K562 (cell line): Measurements from ENCODE around the gene CCM2. TPM values are rescaled to one million over a fixed set of nuclear protein-coding genes. Genes with fewer than 3 reads are reported as not detected.

Source experiments
- BRF1 ChIP-seq: IDR thresholded peaks from 3 replicates; pipeline ENCODE4 v1.6.1; 2011; ENCODE audit warnings: borderline replicate concordance, mild to moderate bottlenecking; ENCODE audit not compliant: insufficient read length; ENCODE audit errors: extremely low read depth
- BRF2 ChIP-seq: IDR thresholded peaks from 3 replicates; pipeline ENCODE4 v1.6.1; 2011; ENCODE audit warnings: borderline replicate concordance, mild to moderate bottlenecking; ENCODE audit not compliant: insufficient read length, insufficient read depth
- COPS2 ChIP-seq: fragments of 450-650 bp; conservative IDR thresholded peaks from 2 replicates; pipeline ENCODE4 v1.6.1; 2016; ENCODE audit warnings: mild to moderate bottlenecking, moderate library complexity
- FOXK1 ChIP-seq: sonication (generic); formaldehyde crosslinking; IDR thresholded peaks from 2 replicates; pipeline ENCODE4 v1.8.0; 2022; ENCODE audit warnings: missing genetic modification reagents, mild to moderate bottlenecking, borderline replicate concordance
- FUS ChIP-seq: fragments of 200-400 bp; formaldehyde crosslinking; optimal IDR thresholded peaks from 2 replicates; pipeline ENCODE3; 2017; ENCODE audit warnings: low read depth, low read length
- HIVEP1 ChIP-seq: fragments of 250-450 bp; sonication (Bioruptor Pico); IDR thresholded peaks from 2 replicates; pipeline ENCODE4 v1.4.0; 2020; ENCODE audit warnings: mild to moderate bottlenecking
- MITF ChIP-seq: IDR thresholded peaks from 2 replicates; pipeline ENCODE4 v1.6.1; 2014; ENCODE audit warnings: antibody characterized with exemption
- PHTF2 ChIP-seq: fragments of 250-450 bp; sonication (Bioruptor Pico); IDR thresholded peaks from 2 replicates; pipeline ENCODE4 v1.5.0; 2021; ENCODE audit warnings: mild to moderate bottlenecking
- PRPF4 ChIP-seq: fragments of 200-400 bp; formaldehyde crosslinking; IDR thresholded peaks from one replicate; pipeline ENCODE4 v1.6.1; 2017; ENCODE audit warnings: low read length, low read depth, mild to moderate bottlenecking; ENCODE audit not compliant: insufficient read depth, poor library complexity, severe bottlenecking
- SIN3B ChIP-seq: fragments of 450-650 bp; IDR thresholded peaks from 2 replicates; pipeline ENCODE4 v1.6.1; 2017; ENCODE audit warnings: low read depth, mild to moderate bottlenecking, moderate library complexity
- ZBTB11 ChIP-seq, 3 experiments: fragments of 200-800 bp in 1 of 3; fragments of 250-450 bp in 1 of 3; fragments of 450-650 bp in 1 of 3; sonication (Bioruptor Pico) in 1 of 3; sonication (Bioruptor generic) in 1 of 3; formaldehyde crosslinking in 1 of 3; IDR thresholded peaks; 2 replicates each; pipeline versions ENCODE4 v1.6.1 to v1.8.0; 2016 to 2022; ENCODE audit warnings: mild to moderate bottlenecking in 2 of 3, missing genetic modification characterization in 2 of 3, missing compliant biosample characterization in 1 of 3, moderate library complexity in 1 of 3
- ZNF644 ChIP-seq: fragments of 200-800 bp; sonication (Bioruptor generic); IDR thresholded peaks from 2 replicates; pipeline ENCODE4 v1.6.1; 2016; ENCODE audit warnings: low read depth, missing genetic modification characterization, missing compliant biosample characterization
- polyA plus RNA-seq, 8 experiments: library from polyadenylated mRNA; depleted of rRNA in 4 of 8; stranded (reverse) in 5 of 8; unstranded in 3 of 8; fragments of >200 nt; fragmentation: Nextera tagmentation in 2 of 8; fragmentation: Illumina TruSeq in 1 of 8; extraction: Ambion mirVana in 2 of 8; extraction: Trizol in 1 of 8; gene quantifications; 2 replicates each; pipeline versions ENCODE4 v1.2.1 to v1.2.3, GENCODE V29; 2011 to 2014; ENCODE audit warnings: inconsistent platforms in 1 of 8, missing spikeins in 1 of 8
- total RNA-seq, 7 experiments: library from RNA; depleted of rRNA in 6 of 7; stranded (reverse); fragments of >200 nt in 6 of 7; fragmentation: Illumina TruSeq in 2 of 7; extraction: Trizol in 2 of 7; gene quantifications; 2 replicates each; pipeline versions ENCODE4 v1.2.1 to v1.2.3, GENCODE V29; 2011 to 2021; ENCODE audit warnings: low replicate concordance in 1 of 7
- TF ChIP-seq, protein P1 (sequence below), 2 experiments: fragments of 450-650 bp in 1 of 2; sonication (generic) in 1 of 2; formaldehyde crosslinking in 1 of 2; IDR thresholded peaks in 1 of 2; conservative IDR thresholded peaks in 1 of 2; 2 replicates each; pipeline versions ENCODE4 v1.6.1 to v1.8.1; 2016 to 2023; ENCODE audit warnings: mild to moderate bottlenecking in 2 of 2, moderate library complexity in 2 of 2, inconsistent platforms in 1 of 2, missing genetic modification reagents in 1 of 2
- TF ChIP-seq, protein P2 (sequence below): fragments of 250-450 bp; sonication (Bioruptor Pico); IDR thresholded peaks from 2 replicates; pipeline ENCODE4 v1.8.0; 2021; ENCODE audit warnings: moderate library complexity, mild to moderate bottlenecking, inconsistent platforms

The CCM2 gene
- total and polyA plus RNA-seq, 9 of the 15 experiments (the other 6 are each of a cell fraction or from before 2014, with no cell fraction given): 0.41 to 38.6 (median 25.9) TPM

DNA sequence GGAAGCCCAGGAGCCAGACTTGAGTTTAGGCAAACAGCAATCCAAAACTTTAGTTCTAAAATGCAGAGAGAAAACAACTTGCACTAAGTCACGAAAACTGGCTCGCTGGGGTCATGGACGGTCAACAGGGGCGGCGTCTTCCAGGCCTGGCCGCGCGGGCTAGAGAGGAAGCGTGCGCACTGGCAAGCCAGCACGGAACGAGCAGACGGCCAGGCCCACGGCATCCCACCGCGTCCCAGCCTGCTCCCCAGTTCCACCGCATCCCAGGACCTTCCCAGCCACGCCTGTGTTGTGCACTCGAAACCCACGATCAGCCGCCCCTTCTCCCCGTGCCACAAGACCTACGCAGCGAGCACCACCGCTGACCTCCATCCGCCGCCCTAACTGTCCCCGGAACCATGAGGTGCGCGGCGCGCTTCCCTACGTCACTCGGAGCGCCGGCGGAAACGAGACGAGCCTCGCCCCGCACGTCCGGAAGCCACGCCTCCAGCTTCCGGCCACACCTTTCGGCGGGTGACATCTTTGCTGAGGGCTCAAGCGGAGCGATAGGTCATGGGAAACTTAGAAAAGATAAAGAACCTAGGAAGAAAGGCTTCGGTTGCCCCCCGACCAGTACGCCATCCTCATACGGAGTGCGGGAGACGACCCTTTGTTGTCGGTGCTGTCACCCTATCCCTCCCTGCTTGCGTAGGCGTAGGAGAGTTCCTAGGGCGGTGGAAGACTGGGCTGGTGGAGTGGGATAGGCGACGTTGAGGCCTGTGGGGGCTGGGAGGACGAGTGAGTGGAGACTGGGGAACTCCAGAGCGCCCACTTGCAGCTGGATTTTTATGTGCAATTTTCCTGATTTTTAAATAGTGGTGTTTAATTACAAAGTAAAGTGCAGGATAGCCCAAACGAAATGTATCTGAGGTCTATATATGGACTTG, 111.6 kb downstream of the CCM2 start, which contains the start of gene TBRG4 (continued):
- no peak for TF ChIP-seq BRF2
- TF ChIP-seq, protein P1, sequence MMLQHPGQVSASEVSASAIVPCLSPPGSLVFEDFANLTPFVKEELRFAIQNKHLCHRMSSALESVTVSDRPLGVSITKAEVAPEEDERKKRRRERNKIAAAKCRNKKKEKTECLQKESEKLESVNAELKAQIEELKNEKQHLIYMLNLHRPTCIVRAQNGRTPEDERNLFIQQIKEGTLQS (IDR thresholded peaks at IDR 0.05): peak; percentile 46; the same call in 1 of the 2 replicates
- TF ChIP-seq, protein P1 (CRISPR knock-in tag; conservative IDR thresholded peaks at IDR 0.05): no peak
- TF ChIP-seq BRF1: no peak
- no peak for TF ChIP-seq ZNF644 (tag)
- TF ChIP-seq PHTF2 (CRISPR knock-in tag): no peak
- peak; percentile 96 for TF ChIP-seq SIN3B
- no peak for TF ChIP-seq HIVEP1 (CRISPR knock-in tag)
- no peak for TF ChIP-seq COPS2
- TF ChIP-seq FOXK1 (CRISPR knock-in tag): no peak; the same call in 1 of the 2 replicates
- peak; percentile 55; the same call in 1 of the 2 replicates for TF ChIP-seq MITF
- TF ChIP-seq, protein P2, sequence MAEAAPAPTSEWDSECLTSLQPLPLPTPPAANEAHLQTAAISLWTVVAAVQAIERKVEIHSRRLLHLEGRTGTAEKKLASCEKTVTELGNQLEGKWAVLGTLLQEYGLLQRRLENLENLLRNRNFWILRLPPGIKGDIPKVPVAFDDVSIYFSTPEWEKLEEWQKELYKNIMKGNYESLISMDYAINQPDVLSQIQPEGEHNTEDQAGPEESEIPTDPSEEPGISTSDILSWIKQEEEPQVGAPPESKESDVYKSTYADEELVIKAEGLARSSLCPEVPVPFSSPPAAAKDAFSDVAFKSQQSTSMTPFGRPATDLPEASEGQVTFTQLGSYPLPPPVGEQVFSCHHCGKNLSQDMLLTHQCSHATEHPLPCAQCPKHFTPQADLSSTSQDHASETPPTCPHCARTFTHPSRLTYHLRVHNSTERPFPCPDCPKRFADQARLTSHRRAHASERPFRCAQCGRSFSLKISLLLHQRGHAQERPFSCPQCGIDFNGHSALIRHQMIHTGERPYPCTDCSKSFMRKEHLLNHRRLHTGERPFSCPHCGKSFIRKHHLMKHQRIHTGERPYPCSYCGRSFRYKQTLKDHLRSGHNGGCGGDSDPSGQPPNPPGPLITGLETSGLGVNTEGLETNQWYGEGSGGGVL (CRISPR knock-in tag): no peak
- no peak for TF ChIP-seq FUS
- peak in 1 of 3 experiments; percentile 82; a peak in 2 of 6 replicates for TF ChIP-seq ZBTB11 (CRISPR knock-in tag; IDR thresholded peaks at IDR 0.05)
- TF ChIP-seq PRPF4: peak; percentile 88
